Right renal cortex interstitium (tissue), 3 donors: ENCODE results near the gene MTFP1. TPM values are rescaled to one million over a fixed set of nuclear protein-coding genes. Genes with fewer than 3 reads are reported as not detected.

Source experiments
- DNase-seq, 3 donors: peaks; one replicate each; pipeline ENCODE4 v3.0.0-alpha.2; 2013; ENCODE audit warnings: low read depth in 3 of 3, low spot score in 2 of 3
- polyA plus RNA-seq, 3 donors: library from polyadenylated mRNA; unstranded; fragments of 120-200 nt; gene quantifications; one replicate each; pipeline ENCODE4 v1.2.1, GENCODE V29; 2013; ENCODE audit not compliant: insufficient read length in 3 of 3

MTFP1 gene, protein sequence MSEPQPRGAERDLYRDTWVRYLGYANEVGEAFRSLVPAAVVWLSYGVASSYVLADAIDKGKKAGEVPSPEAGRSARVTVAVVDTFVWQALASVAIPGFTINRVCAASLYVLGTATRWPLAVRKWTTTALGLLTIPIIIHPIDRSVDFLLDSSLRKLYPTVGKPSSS
- polyA plus RNA-seq: 1 to 10 TPM; 5.1 to 9.4 (median 7.8) TPM

DNA sequence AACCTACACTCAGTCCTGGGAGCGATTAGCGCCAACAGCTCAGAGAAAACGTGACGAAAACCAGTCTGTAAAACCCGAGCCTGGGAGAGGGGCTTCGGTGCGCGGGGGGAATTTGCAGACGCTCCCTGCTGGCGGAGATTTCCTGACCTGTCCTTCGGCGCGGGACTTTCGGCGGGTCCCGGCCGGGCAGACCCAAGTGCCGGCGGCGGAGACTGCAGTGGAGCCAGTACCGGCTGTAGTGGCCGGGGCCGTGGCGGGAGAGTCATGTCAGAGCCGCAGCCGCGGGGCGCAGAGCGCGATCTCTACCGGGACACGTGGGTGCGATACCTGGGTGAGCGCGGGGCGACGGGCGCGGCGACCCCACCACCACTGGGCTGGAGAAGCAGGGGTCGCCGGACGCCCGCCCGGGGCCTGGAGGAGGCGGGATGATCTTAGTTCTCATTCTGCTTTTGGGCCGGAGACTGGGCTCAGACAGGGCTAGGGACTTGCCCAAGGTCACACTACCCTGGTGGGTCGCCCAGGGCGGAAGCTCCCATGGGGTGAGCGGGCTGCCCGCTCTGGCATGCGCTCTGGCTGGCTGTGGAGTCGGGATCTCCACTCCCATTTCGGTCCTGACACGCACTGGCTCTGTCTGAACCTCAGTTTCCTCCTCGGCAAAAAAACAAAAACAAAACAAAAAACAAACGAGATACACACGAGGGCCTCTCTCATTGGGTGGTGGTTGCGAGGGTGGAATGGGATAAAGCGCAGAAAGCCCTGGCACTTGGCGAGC, at the start of gene MTFP1:
Gene MTFP1 (plus strand): TSS at position 153 of the 772 bp plus-strand sequence. CDS start 112 bp downstream, at position 265.
- DNase-seq: no peak

DNA sequence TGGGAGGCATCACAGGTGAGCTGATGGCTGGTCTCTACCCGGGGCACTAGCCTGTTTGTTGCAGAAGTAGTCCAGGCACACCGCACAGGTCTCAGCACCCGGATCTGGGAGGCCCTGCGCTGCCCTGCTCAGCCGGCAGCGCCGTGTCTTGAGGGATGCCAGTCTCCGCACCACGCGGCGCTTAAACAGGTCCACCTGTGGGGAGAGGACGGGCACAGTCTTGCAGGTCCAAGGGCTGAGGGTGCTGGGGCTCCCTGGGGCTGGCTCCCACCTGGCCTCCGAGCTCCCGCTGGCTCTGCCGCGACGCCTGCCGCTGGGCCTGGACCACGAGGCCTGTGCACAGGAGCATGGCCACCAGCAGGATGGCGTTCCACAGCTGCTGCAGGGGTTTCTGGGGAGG, 45.6 kb upstream of the MTFP1 start:
- no peak for DNase-seq

DNA sequence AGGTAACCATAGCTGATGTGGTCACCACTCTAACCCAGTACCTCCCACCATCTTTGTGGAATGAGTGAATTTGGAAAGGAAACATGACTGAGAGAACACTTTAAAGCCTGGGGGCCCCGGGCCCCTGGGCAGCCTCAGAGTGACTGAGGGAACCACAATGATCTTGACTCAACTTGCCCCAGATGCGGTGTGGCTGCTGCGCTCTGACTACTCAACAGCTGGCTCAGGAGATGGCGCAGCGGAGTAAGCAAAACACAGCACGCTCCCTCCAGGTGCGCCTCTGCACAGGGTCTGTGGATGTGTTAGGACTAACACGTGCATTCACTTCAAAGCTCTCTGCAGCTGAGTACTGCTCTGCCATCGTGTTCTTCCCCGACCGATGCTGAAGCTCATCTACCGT, 44.3 kb upstream of the MTFP1 start:
- DNase-seq: no peak

DNA sequence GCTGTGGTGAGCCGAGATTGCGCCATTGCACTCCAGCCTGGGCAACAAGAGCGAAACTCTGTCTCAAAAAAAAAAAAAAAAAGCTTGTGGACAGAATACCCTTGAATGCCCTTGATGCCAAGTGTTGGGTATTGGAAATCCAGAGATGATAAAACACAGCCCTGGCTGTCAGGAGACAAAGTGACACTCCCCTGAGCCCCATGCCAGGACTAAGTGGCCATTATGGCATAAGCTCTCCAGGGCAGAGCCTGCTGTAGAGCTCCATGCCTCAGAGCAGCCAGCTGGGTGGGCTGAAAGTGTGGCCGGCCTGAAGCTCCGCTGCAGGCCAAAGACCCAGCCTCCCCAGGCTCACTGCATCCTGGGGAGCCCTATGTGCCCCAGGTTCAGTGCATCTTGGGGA, 43.2 kb upstream of the MTFP1 start:
- no peak for DNase-seq

DNA sequence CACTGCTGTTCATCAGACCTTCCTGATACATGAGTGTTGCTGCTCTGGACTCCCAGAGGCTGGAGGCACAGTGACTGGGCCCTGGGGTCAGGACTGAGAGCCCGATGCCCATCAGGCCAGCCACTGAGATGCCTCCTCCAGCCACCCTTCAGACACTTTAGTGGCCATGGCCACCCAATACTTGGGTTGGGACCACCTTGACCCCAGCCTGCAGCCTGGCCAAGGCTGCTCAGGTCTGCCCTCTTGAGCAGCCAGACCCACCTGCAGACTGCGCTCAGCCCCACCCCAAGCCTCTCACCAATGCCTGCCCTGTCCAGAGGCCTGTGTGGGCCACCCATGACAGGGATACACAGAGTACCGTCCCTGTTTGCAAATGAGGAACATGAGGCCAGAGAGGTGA, 42.5 kb upstream of the MTFP1 start:
- DNase-seq: no peak

DNA sequence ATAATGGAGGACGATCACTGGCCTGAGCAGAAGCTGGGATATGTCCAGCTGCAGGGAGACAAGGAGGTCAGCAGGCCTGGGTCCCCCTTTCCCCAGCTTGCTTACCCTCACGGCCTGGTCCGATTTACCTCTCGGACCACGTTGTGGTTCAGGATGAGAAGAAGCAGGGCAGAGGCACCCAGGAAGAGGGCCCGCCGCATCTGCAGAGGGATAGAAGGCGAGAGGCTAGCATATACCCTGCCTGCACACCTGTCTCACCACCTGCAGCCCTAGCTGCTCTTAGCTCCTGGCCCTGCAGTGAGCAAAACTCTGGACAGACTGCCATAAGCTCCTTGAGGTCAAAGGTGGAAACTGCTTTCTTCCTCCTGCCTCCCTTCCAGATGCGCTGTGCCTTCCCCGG, 39.6 kb upstream of the MTFP1 start:
- DNase-seq: no peak

DNA sequence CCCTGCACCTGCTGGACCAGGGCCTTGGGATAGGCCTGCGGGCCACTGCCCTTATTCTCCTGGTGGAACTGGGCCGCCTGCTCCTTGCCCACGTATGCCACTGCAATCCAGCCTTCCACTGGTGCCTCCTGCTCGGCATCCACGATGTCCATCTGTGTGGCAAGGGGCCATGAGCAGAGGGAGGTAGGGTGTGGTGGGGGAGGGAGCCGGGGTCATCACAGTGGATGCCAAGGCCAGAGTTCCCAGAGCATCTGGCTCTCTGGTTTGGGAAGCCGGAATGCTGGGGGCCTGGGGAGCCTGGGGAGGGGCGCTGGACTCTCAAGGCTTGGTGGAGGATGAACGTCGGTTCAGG, 39.0 kb upstream of the MTFP1 start:
- no peak for DNase-seq

DNA sequence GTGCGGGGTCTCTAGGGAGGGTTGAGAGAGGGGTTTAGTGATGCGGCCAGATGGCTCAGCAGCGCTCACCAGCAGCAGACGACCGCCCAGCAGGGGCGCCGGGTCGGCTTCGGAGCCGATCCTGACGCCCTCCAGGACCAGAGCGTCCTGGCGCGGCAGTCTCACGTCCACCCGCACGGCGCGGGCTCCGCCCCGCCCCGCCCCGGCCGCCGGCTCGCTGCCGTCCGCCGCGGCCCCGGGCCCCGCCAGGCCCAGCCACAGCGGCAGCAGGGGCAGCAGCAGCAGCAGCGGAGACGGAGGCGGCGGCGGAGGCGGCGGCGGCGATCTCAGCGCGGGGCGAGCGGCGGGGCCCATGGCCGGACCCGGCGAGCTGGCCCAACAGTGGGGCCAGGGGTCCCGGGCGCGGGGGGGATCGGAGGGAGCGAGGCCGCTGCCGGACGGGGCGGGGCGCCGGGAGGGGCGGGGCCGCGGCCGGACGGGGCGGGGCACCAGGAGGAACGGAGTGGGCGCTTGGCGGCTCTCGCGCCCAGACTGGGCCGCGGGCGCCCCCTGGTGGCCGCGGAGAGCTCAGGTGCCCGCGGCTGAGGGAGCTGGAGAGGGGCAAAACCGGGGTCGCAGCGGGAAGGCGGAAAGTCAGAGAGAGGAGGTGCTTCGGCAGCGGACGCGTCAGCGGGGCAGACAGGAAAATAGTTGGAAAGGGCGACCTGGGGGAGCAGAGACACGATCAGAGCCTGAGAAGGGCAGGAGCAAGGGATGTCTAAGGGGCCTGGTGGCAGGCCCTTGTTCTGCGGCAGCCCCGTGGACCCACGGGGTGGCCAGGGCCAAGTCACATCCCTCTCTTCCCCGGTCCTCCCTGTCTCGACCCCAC, 38.4 kb upstream of the MTFP1 start, which contains the start of gene RNF215:
Gene RNF215 (minus strand): TSS at position 452 of the 868 bp plus-strand sequence. CDS start 98 bp downstream, at position 354.
- peak in 2 of 3 donors; percentile 68 to 75 for DNase-seq

DNA sequence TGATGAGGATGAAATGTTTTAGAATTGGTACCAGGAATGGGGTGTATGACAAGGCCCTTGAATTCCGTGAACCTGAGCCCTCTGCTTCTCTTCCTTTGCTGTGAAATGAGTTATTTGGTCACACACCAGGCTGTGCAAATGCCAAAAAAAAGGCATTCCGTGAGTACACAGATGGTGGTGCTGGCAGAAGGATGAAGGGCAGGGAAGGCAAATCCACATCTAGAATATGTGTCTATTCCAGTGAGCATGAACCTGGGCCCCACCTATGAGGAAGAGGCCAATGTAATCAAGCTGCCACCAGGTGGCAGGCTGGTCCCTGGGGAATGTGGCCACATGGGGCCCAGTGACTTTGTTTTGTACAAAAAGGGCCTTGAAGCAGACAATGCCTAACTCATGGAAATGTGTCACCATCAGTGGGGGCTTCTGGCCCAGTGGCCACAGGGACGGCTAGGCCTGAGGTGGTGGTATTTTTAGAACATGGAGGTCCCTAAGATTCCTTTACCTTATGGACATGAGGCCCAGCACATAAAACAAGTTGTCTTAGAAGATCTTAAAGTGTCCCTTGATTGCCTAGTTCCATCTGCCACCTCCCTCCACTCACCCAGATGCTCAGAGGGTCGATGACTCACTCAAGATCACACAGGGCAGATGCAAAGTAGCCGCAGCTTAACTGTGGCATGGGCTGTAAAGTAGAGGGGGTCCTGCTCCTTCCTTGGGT, 34.4 kb upstream of the MTFP1 start:
- DNase-seq: no peak

DNA sequence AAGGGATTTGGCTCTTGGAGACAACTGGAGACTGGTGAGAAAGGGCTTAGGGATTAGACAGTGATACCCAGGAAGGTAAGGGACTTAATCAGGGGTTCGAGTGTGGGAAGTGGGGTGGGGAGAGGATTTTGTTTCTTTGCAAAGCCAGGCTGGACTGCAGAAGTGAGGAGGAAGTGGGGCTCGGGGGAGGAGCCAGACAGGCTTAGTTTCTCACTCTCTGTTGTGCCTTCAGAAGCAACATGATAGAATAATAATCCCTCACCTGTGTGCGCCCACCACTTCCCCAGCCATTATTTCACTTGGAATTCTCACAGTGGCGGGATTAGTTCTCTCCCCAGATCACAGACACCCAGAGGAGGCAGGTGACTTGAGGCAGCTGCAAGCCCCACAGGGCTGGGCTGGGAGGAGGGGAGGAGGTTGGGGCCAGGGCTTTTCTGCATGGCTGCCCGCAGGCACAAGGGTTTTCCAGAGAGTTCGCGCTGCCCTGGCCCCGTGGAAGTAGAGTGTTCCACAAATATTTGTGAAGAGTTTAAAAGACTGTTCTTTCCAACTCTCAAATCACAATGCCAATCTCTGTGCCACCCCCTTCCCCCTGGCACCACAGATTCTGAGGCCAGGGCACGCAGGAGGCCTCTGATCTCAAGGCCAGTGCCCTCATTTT, 32.8 kb upstream of the MTFP1 start:
- DNase-seq: no peak

DNA sequence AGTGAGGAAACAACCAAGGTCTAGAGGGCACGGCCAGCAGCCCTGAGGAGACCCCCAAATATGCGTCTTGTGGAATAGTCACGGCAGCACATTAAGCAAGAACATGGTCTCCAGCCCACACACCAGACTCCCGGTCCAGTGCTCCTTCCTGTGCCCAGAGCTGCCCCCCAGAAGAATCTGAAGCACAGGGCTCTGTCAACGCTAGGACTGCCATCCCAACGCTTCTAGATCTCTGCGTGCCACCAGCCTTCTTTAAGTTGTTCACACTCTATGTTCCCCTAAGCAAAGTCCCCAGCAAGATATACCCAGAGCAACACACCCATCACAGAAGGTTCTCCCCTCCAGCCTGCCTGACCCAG, 32.3 kb upstream of the MTFP1 start:
- no peak for DNase-seq

DNA sequence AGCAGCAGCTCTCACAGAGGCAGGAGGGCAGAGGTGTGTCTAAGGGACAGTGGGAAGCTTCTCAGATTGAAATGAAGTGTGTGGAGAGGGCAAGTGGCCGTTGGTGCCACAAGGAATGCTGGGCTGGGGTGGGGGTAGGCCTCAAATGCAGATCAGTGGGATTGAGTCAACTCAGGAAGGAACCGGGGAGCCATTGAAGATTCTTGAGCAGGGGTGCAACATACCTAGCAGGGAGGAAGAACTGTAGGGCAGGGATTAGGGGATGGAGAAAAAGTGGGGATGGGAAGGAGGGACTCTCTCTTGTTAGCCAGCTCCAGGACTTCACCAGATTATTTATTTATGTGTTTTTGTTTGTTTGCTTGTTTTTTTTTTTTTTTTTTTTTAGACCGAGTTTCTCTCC, 31.7 kb upstream of the MTFP1 start:
- DNase-seq: no peak

DNA sequence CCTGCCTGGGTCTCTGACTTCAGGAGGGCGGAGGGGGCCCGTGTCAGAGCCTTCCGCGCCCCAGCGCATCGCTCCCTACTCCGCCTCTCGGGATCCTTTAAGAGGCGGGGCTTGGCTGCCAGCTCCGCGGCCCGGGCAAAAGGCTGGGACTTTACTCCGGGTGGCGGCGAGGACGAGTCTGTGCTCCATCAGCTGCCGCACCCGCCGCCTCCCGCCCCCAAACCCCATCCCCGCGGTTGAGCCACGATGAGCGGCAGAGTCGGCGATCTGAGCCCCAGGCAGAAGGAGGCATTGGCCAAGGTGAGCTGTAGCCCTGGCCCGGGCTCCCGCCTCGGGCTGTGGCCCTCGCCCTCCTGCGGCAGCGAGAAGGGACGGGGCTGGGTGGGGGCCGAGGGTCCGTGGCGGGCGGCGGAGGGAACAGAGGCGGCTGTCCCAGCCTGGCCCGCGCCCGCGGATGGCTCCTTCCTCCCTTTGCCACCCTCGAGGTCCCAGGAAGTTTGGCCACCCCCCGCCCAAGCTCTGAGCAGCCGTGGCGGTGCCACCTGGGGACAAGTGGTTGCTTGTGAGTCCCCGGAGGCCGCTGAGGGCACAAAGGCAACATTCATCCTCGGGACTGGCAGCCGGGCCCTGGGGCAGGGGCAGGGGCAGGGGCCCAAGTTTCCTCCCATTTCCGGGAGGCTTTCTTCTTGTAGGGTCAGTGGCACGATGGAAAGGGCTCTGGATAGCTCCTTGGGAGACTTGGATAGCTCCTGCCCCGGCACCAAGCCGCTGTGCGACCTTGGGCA, 28.5 kb upstream of the MTFP1 start, which contains the start of gene SEC14L2:
Gene SEC14L2 (plus strand): TSS at position 148 of the 785 bp plus-strand sequence. CDS start 99 bp downstream, at position 247.
- DNase-seq: no peak

DNA sequence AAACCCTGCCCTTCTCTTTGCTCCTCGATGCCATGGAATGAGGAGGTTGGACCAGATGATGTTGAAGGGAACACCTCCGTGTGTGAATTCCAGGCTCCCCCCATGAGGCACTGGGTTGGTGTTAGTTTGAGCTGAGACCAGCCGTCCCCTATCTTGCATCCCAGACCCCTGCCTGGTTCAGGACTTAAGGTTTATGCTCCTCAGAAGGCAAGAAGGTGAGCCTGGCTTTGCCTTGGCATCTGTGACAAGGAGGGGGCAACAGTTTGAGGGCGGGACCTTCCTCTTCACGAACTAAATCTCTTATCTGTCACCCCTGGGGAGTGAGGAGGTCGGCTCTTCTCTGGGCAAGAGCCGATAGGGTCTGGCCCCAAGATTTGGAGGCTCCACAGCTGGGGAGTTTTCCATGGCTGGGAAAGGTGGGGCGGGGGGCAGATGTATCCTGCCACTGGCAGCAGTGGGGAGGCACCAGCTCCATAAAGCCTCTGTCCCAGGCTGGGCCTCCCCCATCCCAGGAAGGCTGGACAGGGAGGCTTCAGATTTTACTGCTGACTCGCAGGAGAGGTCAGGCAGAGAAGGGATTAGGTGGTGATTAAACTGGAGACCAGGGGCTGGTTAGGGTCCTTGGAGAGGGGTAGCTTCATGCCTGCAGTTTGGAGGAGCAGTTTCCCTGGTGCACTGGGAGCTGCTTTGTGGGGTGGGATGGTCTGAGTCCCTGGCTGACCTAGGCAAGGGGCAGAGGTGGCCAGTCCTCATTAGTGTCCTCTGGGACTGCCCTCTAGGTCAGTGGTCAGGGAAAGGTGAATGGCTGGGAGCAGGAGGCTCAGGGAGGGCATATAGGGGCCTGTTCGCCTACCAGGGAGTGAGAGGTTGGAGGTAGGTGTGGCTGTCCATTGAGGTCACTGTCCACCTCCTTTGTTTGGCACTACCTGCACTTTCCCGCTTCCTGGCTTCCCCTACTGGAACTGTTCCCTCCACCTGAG, 27.6 kb upstream of the MTFP1 start:
- no peak for DNase-seq

DNA sequence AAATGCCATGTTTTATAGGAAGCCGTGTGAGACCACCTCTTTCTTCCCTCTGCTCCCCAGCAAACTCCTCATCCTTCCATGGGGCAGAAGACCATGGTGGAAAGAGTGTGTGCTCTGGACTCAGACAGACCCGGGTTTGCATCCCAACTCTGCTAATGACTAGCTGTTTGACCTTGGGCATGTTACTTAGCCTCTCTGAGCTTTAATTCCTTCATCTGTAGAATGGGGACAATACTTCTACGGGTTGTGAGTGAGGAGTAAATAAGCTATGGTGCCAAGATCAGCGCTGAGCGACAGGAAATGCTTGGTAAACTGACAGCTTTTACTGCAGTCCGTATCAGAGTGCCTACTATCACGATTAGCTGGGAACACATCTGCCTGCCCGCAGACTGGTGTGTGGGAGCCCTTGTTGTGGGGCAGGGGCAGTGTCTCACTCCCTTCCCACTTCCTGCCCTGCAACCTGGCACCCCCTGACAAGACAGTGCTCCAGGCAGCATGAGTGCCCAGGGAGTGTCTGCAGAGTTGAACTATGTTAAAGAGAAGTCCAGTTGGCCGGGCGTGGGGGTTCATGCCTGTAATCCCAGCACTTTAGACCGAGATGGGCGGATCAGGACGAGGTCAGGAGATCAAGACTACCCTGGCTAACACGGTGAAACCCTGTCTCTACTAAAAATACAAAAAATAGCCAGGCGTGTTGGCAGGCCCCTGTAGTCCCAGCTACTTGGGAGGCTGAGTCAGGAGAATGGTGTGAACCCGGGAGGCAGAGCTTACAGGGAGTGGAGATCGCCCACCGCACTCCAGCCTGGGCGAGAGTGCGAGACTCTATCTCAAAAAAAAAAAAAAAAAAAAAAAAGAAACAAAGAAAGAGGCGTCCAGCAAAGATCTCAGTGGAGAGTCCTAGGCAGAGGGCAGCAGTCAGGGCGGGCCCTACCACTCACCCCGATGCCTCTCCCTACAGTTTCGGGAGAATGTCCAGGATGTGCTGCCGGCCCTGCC, 26.6 kb upstream of the MTFP1 start:
- no peak for DNase-seq

DNA sequence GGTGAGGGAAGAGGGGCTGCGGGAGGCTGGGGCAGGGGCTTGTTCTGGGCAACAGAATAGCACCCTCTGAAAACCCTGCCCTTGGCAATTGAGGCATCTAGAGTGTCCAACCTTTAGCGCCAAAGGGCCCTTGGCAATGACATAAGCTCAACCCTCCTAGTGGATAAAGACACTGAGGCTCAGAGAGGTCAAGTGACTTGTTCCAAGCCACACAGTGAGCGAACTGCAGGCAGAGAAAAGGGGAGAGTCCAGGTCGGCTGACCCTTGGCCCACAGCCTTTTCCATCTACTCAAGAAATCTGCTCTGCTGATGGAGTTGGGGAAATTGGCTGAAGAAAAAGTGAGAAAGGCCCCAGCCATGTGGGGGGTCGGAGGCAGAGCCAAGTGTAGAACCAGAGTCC, 25.9 kb upstream of the MTFP1 start:
- no peak for DNase-seq

DNA sequence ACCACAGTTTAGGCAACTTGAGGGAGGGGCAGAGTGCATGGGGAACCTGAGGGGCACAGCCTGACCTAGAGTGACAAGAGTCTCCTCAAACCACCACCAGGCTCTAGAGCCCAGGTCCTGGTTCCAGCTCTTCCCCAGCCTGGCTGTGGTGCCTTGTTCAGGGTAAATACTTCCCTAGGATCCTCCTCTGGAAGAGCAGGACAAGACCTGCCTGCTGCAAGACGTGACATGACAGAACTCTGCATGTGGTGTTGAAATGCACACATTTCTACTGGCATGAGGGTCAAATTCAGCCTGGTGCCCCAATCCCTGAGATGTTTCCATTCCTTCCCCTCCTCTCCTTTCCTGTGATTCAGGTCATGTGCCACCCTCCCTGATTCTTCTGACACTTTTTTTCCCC, 25.4 kb upstream of the MTFP1 start:
- no peak for DNase-seq
